GM21390 (cell line): ENCODE measurements around the gene JRKL.
"Not testable (repeated sequence)": the region's sequence is repeated elsewhere in the genome, so short reads cannot be mapped to it uniquely, and the experiment has no call there.

ENCODE experiments used
- ATAC-seq: cut with Tn5 transposase; IDR thresholded peaks from one replicate; pipeline ENCODE4 v1.9.1; 2021; ENCODE audit not compliant: unreplicated experiment

JRKL gene

GRCh38 chr11:96393753-96394348 lies 4.0 kb downstream of the JRKL start:
- no peak for ATAC-seq

- ATAC-seq = no peak
Measured at GRCh38 chr11:96394773-96395172, 5.0 kb downstream of the JRKL start.

GRCh38 chr11:96396637-96397036 lies 6.8 kb downstream of the JRKL start:
- no peak for ATAC-seq

- no peak for ATAC-seq
Measured at GRCh38 chr11:96397863-96398262, 8.1 kb downstream of the JRKL start.

DNA sequence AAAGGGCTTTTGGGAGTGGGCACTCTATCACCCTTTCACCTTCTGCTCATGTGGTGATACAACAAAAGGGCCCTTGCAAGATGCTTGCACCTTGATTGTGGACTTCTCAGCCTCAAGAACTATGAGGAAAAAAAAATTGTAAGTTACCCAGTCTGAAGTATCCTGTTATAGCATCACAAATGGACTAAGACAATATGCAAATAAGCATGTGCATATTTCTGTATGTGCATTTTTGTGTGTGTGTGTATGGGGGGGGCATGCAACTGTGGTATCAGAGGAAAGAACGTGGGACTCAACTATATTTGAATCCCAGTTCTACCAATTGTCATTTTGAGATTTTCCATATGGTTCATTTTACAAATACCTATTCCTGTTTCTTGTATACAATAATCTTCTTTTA lies 10.9 kb downstream of the JRKL start:
- no peak for ATAC-seq

- not testable (repeated sequence) for ATAC-seq
Measured at GRCh38 chr11:96411412-96411811, 21.6 kb downstream of the JRKL start.

GRCh38 chr11:96412761-96413381 lies 23.1 kb downstream of the JRKL start:
- ATAC-seq = peak; percentile 60

- ATAC-seq = no peak
Measured at GRCh38 chr11:96413408-96413807, 23.6 kb downstream of the JRKL start.

DNA sequence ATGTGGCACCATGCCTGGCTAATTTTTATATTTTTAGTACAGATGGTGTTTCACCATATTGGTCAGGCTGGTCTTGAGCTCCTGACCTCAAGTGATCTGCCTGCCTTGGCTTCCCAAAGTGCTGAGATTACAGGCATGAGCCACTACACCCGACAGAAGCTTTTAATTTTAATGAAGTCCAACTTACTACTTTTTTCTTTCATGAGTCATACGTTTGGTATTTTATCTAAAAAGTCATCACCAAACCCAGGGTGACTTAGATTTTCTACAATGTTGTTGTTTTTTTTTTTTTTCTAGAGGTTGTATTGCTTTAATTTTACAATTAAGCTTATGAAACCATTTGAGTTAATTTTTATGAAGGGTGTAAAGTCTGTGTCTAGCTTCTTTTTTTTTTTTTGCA lies 34.9 kb downstream of the JRKL start:
- ATAC-seq = no peak

DNA sequence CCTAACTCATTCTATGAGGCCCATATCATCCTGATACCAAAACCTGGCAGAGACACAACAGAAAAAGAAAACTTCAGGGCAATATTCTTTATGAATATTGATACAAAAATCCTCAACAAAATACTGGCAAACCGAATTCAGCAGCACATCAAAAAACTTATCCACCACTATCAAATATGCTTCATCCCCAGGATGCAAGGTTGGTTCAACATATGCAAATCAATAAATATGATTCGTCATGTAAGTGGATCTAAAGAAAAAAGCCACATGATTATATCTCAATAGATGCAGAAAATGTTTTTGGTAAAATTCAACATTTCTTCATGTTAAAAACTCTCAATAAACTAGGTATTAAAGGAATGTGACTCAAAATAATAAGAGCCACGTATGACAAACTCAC lies 40.9 kb downstream of the JRKL start:
- ATAC-seq = no peak

GRCh38 chr11:96432654-96433053 lies 42.8 kb downstream of the JRKL start:
- ATAC-seq = not testable (repeated sequence)
